ENCODE data around the gene FBXL14. TPM values are rescaled to one million over a fixed set of nuclear protein-coding genes. Genes with fewer than 3 reads are reported as not detected.

Gene FBXL14
- polyA plus RNA-seq, 3 donors: 6.2 to 9.8 (median 7.2) TPM

DNA sequence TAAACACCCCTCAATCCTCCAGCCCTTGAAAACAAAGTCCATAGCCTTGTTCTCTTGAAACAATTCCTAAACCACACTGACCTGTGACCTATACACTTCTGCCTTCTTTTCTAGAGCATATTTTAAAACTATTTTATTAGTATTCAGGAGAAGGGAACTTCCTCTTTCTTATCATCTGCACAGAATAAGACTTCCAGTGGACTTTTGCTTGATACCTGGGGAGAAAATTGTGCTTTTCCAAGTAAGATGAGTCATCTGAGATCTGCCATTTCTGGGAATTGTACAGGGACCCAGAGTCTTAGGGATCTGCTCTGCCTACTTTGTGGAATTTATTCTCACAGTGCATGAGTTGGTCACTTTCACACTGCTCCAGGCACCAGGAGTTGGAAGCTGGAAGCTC is 24.1 kb upstream of the FBXL14 start:
- H3K9ac ChIP-seq (ENCODE audit: insufficient read depth, low read length, poor library complexity, severe bottlenecking): no peak overlapping the region
- peak in 1 of 3 donors; percentile 39 for DNase-seq
- peak overlapping the region; percentile 63 for H3K4me2 ChIP-seq (replicated peaks; ENCODE audit: extremely low read depth, low read length, poor library complexity, severe bottlenecking)
- Mint-ChIP-seq H3K36me3 (peaks cover 2 to 5% of the 10 kb centered on the region in 2 donors), H3K9me3 (peaks cover 0 to 3% (median 0%) of the 10 kb centered on the region in 7 donors), H3K27ac (peak overlapping the region in 6 of 7 donors; percentile 45 to 89 (median 75)), H3K4me1 (peaks cover 63% of the 10 kb centered on the region), H3K4me3 (peak overlapping the region; percentile 32 to 57), H3K27me3 (ENCODE audit: low read depth in 3 of 3) (no peaks in the 10 kb centered on the region)
- H2AFZ ChIP-seq (ENCODE audit: insufficient read depth, low read depth, low read length, poor library complexity, severe bottlenecking): no peak overlapping the region
- H3K4me3 ChIP-seq (replicated peaks in 1 of 3; ENCODE audit: low read depth in 2 of 3, low read length in 3 of 3): peak overlapping the region in 1 of 3 experiments; percentile 52
- no peaks in the 10 kb centered on the region for H3K9me3 ChIP-seq (replicated peaks in 1 of 2; ENCODE audit: control insufficient read depth in 1 of 2, insufficient read depth in 1 of 2, low read length in 2 of 2)
- no peak for TF ChIP-seq CTCF (IDR thresholded peaks at IDR 0.05)
- peaks cover 55 to 63% of the 10 kb centered on the region in 2 donors for H3K4me1 ChIP-seq (ENCODE audit: control insufficient read depth in 1 of 2, insufficient read depth in 2 of 2, low read length in 2 of 2)
- no peak overlapping the region for H3K27ac ChIP-seq (ENCODE audit: low read depth in 1 of 2, low read length in 2 of 2)
- no peaks in the 10 kb centered on the region for H3K36me3 ChIP-seq (replicated peaks in 1 of 2; ENCODE audit: control insufficient read depth in 1 of 2, insufficient read depth in 2 of 2, low read length in 2 of 2)
- peaks cover 11% of the 10 kb centered on the region for H3K79me2 ChIP-seq (ENCODE audit: insufficient read depth, low read length)
- intact Hi-C loops (cut with micrococcal nuclease): no loop called here
- H4K20me1 ChIP-seq (ENCODE audit: insufficient read depth, low read length): no peaks in the 10 kb centered on the region
- H3K27me3 ChIP-seq (ENCODE audit: control insufficient read depth in 2 of 2, insufficient read depth in 2 of 2, low read length in 2 of 2): no peaks in the 10 kb centered on the region

GRCh38 chr12:1616233-1617066 is 22.1 kb upstream of the FBXL14 start:
- no peak for TF ChIP-seq CTCF (IDR thresholded peaks at IDR 0.05)
- Mint-ChIP-seq H3K9me3 (peaks cover 0 to 3% (median 0%) of the 10 kb centered on the region in 7 donors), H3K27me3 (ENCODE audit: low read depth in 3 of 3) (no peaks in the 10 kb centered on the region), H3K4me1 (peaks cover 64% of the 10 kb centered on the region), H3K27ac (peak overlapping the region in 6 of 7 donors; percentile 16 to 83 (median 75)), H3K36me3 (peaks cover 0 to under 1% of the 10 kb centered on the region in 2 donors), H3K4me3 (peak overlapping the region; percentile 69 to 83)
- peak overlapping the region; percentile 24 for H3K9ac ChIP-seq (ENCODE audit: insufficient read depth, low read length, poor library complexity, severe bottlenecking)
- WGBS (ENCODE audit: insufficient coverage): 45% methylated on average over 10 of the region's 16 CpGs
- H3K4me3 ChIP-seq (replicated peaks in 1 of 3; ENCODE audit: low read depth in 2 of 3, low read length in 3 of 3): peak overlapping the region; percentile 4 to 68 (median 26)
- H3K27ac ChIP-seq (ENCODE audit: low read depth in 1 of 2, low read length in 2 of 2): peak overlapping the region in 1 of 2 donors; percentile 34
- H3K27me3 ChIP-seq (ENCODE audit: control insufficient read depth in 2 of 2, insufficient read depth in 2 of 2, low read length in 2 of 2): no peaks in the 10 kb centered on the region
- H2AFZ ChIP-seq (ENCODE audit: insufficient read depth, low read depth, low read length, poor library complexity, severe bottlenecking): peak overlapping the region; percentile 32
- H3K79me2 ChIP-seq (ENCODE audit: insufficient read depth, low read length): peaks cover 11% of the 10 kb centered on the region
- no peaks in the 10 kb centered on the region for H3K36me3 ChIP-seq (replicated peaks in 1 of 2; ENCODE audit: control insufficient read depth in 1 of 2, insufficient read depth in 2 of 2, low read length in 2 of 2)
- H3K4me2 ChIP-seq (replicated peaks; ENCODE audit: extremely low read depth, low read length, poor library complexity, severe bottlenecking): peak overlapping the region; percentile 75
- H4K20me1 ChIP-seq (ENCODE audit: insufficient read depth, low read length): no peaks in the 10 kb centered on the region
- DNase-seq: peak in 2 of 3 donors; percentile 36 to 63
- H3K4me1 ChIP-seq (ENCODE audit: control insufficient read depth in 1 of 2, insufficient read depth in 2 of 2, low read length in 2 of 2): peaks cover 64% of the 10 kb centered on the region in 2 donors
- no peaks in the 10 kb centered on the region for H3K9me3 ChIP-seq (replicated peaks in 1 of 2; ENCODE audit: control insufficient read depth in 1 of 2, insufficient read depth in 1 of 2, low read length in 2 of 2)
- intact Hi-C loops (cut with micrococcal nuclease): no loop called here

Data from CD14-positive monocyte (primary cell).